SK-N-SH (cell line): ENCODE data around the gene GMCL1. TPM values are rescaled to one million over a fixed set of nuclear protein-coding genes. Genes with fewer than 3 reads are reported as not detected.

Experiments used
- CTCF ChIA-PET: fragments of 300-600, 350-600 bp; formaldehyde crosslinking; extraction: SDS; loops from one replicate; lab custom pipeline; 2021; lab: Yijun Ruan, JAX
- POLR2A ChIA-PET: fragments of 350-600 bp; sonication (Branson Sonifier 250); formaldehyde crosslinking; extraction: SDS; loops from one replicate; lab custom pipeline; 2020; ENCODE audit warnings: antibody characterized with exemption, inconsistent platforms; lab: Yijun Ruan, JAX
- DNase-seq: peaks from one replicate; pipeline ENCODE4 v3.0.0; 2012
- H2AFZ ChIP-seq: fragments of 200-600 bp; sonication (generic); 2 replicates; pipeline ENCODE4 v1.8.1; 2016; ENCODE audit warnings: antibody characterized with exemption, mild to moderate bottlenecking, low read depth
- H3F3A ChIP-seq: fragments of 200-600 bp; sonication (generic); replicated peaks from 2 replicates; pipeline ENCODE3; 2016; ENCODE audit warnings: antibody characterized with exemption, mild to moderate bottlenecking; ENCODE audit not compliant: insufficient read depth
- H3K27ac ChIP-seq, 2 experiments: fragments of 200-500 bp in 1 of 2; fragments of 200-600 bp in 1 of 2; sonication (Bioruptor generic) in 1 of 2; sonication (generic), shearing (Covaris generic) in 1 of 2; 2 replicates each; pipeline versions ENCODE4 v1.5.1 to v1.6.1; 2014 to 2016; ENCODE audit warnings: low read depth in 2 of 2, inconsistent platforms in 1 of 2, low read length in 1 of 2, mild to moderate bottlenecking in 1 of 2, mixed read lengths in 1 of 2
- H3K27me3 ChIP-seq: fragments of 200-600 bp; sonication (generic), shearing (Covaris generic); 2 replicates; pipeline ENCODE4 v1.6.1; 2016; ENCODE audit warnings: mixed run types; ENCODE audit not compliant: insufficient read depth
- H3K36me3 ChIP-seq, 2 experiments: fragments of 200-500 bp in 1 of 2; fragments of 200-600 bp in 1 of 2; sonication (Bioruptor generic) in 1 of 2; sonication (generic) in 1 of 2; replicated peaks in 1 of 2; 2 replicates each; pipeline versions ENCODE3 to v1.5.1; 2014 to 2016; ENCODE audit warnings: low read length in 1 of 2, mild to moderate bottlenecking in 1 of 2; ENCODE audit not compliant: insufficient read depth in 2 of 2, control insufficient read depth in 1 of 2
- H3K4me1 ChIP-seq, 2 experiments: fragments of 200-500 bp in 1 of 2; fragments of 200-600 bp in 1 of 2; sonication (Bioruptor generic) in 1 of 2; sonication (generic), shearing (Covaris generic) in 1 of 2; 2 replicates each; pipeline versions ENCODE4 v1.5.1 to v1.6.1; 2014 to 2016; ENCODE audit warnings: low read depth in 1 of 2, low read length in 1 of 2, mixed run types in 1 of 2; ENCODE audit not compliant: insufficient read depth in 2 of 2, control insufficient read depth in 1 of 2
- H3K4me2 ChIP-seq: fragments of 200-600 bp; sonication (generic), shearing (Covaris generic); 2 replicates; pipeline ENCODE4 v1.6.1; 2017; ENCODE audit warnings: mixed run types
- H3K4me3 ChIP-seq, 2 experiments: fragments of 200-500 bp in 1 of 2; fragments of 200-600 bp in 1 of 2; sonication (Bioruptor generic) in 1 of 2; sonication (generic), shearing (Covaris generic) in 1 of 2; 2 replicates each; pipeline versions ENCODE4 v1.5.1 to v1.8.1; 2014 to 2016; ENCODE audit warnings: low read depth in 2 of 2, inconsistent platforms in 1 of 2, low read length in 1 of 2, mild to moderate bottlenecking in 1 of 2, mixed read lengths in 1 of 2, moderate library complexity in 1 of 2
- H3K79me2 ChIP-seq: fragments of 200-600 bp; sonication (generic); 2 replicates; pipeline ENCODE4 v1.8.1; 2017; ENCODE audit warnings: mild to moderate bottlenecking; ENCODE audit not compliant: insufficient read depth
- H3K9ac ChIP-seq: fragments of 200-600 bp; sonication (generic); 2 replicates; pipeline ENCODE4 v1.6.1; 2017; ENCODE audit warnings: mixed run types
- H3K9me2 ChIP-seq: fragments of 200-600 bp; sonication (generic); 2 replicates; pipeline ENCODE4 v1.6.1; 2017; ENCODE audit warnings: mixed run types
- H3K9me3 ChIP-seq: fragments of 200-600 bp; sonication (generic); 2 replicates; pipeline ENCODE4 v1.6.1; 2017; ENCODE audit warnings: mixed run types, mild to moderate bottlenecking, moderate library complexity
- H4K20me1 ChIP-seq: fragments of 200-600 bp; sonication (generic); 2 replicates; pipeline ENCODE4 v1.6.1; 2017; ENCODE audit warnings: mild to moderate bottlenecking, mixed run types; ENCODE audit not compliant: insufficient read depth
- ELF1 ChIP-seq: IDR thresholded peaks from 2 replicates; pipeline ENCODE4 v1.4.0; 2012
- EP300 ChIP-seq, 2 experiments: IDR thresholded peaks; 2 replicates each; pipeline versions ENCODE4 v1.4.0 to v1.6.1; 2012; ENCODE audit warnings: borderline replicate concordance in 1 of 2, low read depth in 1 of 2, low read length in 1 of 2
- FOSL2 ChIP-seq: IDR thresholded peaks from 2 replicates; pipeline ENCODE4 v1.4.0; 2012; ENCODE audit warnings: low read depth, mild to moderate bottlenecking, moderate library complexity, borderline replicate concordance
- GATA2 ChIP-seq: sonication (generic); formaldehyde crosslinking; IDR thresholded peaks from 2 replicates; pipeline ENCODE4 v1.5.0; 2020; ENCODE audit warnings: mild to moderate bottlenecking, missing genetic modification reagents
- JUND ChIP-seq: IDR thresholded peaks from 2 replicates; pipeline ENCODE4 v1.4.0; 2012
- MAX ChIP-seq: IDR thresholded peaks from 2 replicates; pipeline ENCODE4 v1.4.0; 2012; ENCODE audit warnings: low read depth
- MEF2A ChIP-seq: IDR thresholded peaks from 2 replicates; pipeline ENCODE4 v1.4.0; 2012; ENCODE audit warnings: low read depth, borderline replicate concordance
- MXI1 ChIP-seq: IDR thresholded peaks from 2 replicates; pipeline ENCODE4 v1.6.1; 2012; ENCODE audit warnings: mild to moderate bottlenecking, low read depth, low read length, improper control_type of control experiment
- POLR2AphosphoS5 ChIP-seq: IDR thresholded peaks from 2 replicates; pipeline ENCODE4 v1.6.1; 2012; ENCODE audit warnings: low read depth, low read length
- RAD21 ChIP-seq: IDR thresholded peaks from 2 replicates; pipeline ENCODE4 v1.6.1; 2012; ENCODE audit warnings: mild to moderate bottlenecking, low read length
- RCOR1 ChIP-seq: fragments of 150-350 bp; IDR thresholded peaks from 2 replicates; pipeline ENCODE4 v1.6.1; 2017; ENCODE audit warnings: antibody characterized with exemption, low read length
- REST ChIP-seq: IDR thresholded peaks from 2 replicates; pipeline ENCODE4 v1.6.1; 2012; ENCODE audit warnings: mild to moderate bottlenecking, low read depth, low read length, moderate library complexity
- RFX5 ChIP-seq: IDR thresholded peaks from 2 replicates; pipeline ENCODE4 v1.6.1; 2012; ENCODE audit warnings: mild to moderate bottlenecking, improper control_type of control experiment, low read length
- RXRA ChIP-seq: IDR thresholded peaks from 2 replicates; pipeline ENCODE4 v1.4.0; 2012; ENCODE audit warnings: low read depth, mild to moderate bottlenecking, borderline replicate concordance
- SIN3A ChIP-seq: IDR thresholded peaks from 2 replicates; pipeline ENCODE4 v1.6.1; 2012; ENCODE audit warnings: low read depth, mild to moderate bottlenecking, low read length, moderate library complexity, borderline replicate concordance
- SMC3 ChIP-seq: IDR thresholded peaks from 2 replicates; pipeline ENCODE4 v1.6.1; 2012; ENCODE audit warnings: low read depth, low read length, improper control_type of control experiment
- TCF12 ChIP-seq: IDR thresholded peaks from 2 replicates; pipeline ENCODE4 v1.4.0; 2012
- TEAD4 ChIP-seq: IDR thresholded peaks from 2 replicates; pipeline ENCODE4 v1.4.0; 2012; ENCODE audit warnings: mild to moderate bottlenecking, borderline replicate concordance; ENCODE audit not compliant: insufficient read depth
- YY1 ChIP-seq: IDR thresholded peaks from 2 replicates; pipeline ENCODE4 v1.4.0; 2012; ENCODE audit warnings: low read depth, mild to moderate bottlenecking
- WGBS: methylation state at CpG from one replicate; pipeline ENCODE4 v1.1.6; 2017; ENCODE audit warnings: low lambda C conversion rate; 5-methylcytosine and 5-hydroxymethylcytosine counted together
- polyA plus RNA-seq, 3 experiments: library from polyadenylated mRNA; depleted of rRNA; stranded (reverse); fragments of >200 nt; gene quantifications; 2 replicates each; pipeline ENCODE4 v1.2.3, GENCODE V29; 2012
- TF ChIP-seq, protein P1 (sequence below): IDR thresholded peaks from 2 replicates; pipeline ENCODE4 v1.4.0; 2012; ENCODE audit warnings: low read depth, borderline replicate concordance
- TF ChIP-seq, protein P2 (sequence below): IDR thresholded peaks from 2 replicates; pipeline ENCODE4; 2012

The GMCL1 gene
- polyA plus RNA-seq, 1 of the 3 experiments (the other 2 are of a cell fraction): 6.2 TPM

DNA sequence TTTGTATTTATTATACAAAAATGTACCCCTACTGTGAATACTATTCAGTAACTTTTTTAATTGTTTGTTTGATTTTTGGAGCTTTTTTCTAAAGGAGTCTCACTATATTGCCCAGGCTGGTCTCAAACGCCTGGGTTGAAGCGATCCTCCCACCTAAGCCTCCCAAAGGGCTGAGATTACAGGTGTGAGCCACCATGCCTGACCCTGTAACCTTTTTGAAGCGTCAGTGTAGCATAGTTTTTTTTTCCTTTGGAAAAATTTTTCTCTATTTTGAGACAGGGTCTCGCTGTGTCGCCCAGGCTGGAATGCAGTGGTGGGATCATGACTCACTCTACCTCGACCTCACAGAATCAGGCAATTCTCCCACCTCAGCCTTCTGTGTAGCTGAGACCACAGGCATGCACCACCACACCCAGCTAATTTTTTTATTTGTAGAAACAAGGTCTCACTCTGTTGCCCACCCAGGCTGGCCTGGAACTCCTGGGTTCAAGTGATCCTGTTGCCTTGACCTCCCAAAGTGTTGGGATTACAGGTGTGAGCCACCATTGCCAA, 2.0 kb downstream of the GMCL1 start:
- no peak for DNase-seq
- ChIA-PET CTCF (interaction anchor here (1.1 to 2.0 kb wide), 2 partner anchors 14 to 107 kb away, joined by 3 to 10 read pairs; no protein-coding TSS in a partner anchor), POLR2A (no interaction called here)
- Histone ChIP-seq H3K79me2 (peaks cover 62% of the 10 kb centered on the region), H4K20me1 (no peaks in the 10 kb centered on the region), H3K9me2 (no peaks in the 10 kb centered on the region), H3F3A (peaks cover 7% of the 10 kb centered on the region), H3K4me3 (no peak overlapping the region), H3K9me3 (no peaks in the 10 kb centered on the region), H3K27ac (no peak overlapping the region), H3K27me3 (no peaks in the 10 kb centered on the region), H3K9ac (no peak overlapping the region), H3K4me1 (peaks cover 10 to 11% of the 10 kb centered on the region in 2 experiments), H3K4me2 (peak overlapping the region; percentile 83), H3K36me3 (peaks cover 4% of the 10 kb centered on the region in 2 experiments), H2AFZ (no peak overlapping the region)
- TF ChIP-seq REST: no peak
- TF ChIP-seq, protein P1, sequence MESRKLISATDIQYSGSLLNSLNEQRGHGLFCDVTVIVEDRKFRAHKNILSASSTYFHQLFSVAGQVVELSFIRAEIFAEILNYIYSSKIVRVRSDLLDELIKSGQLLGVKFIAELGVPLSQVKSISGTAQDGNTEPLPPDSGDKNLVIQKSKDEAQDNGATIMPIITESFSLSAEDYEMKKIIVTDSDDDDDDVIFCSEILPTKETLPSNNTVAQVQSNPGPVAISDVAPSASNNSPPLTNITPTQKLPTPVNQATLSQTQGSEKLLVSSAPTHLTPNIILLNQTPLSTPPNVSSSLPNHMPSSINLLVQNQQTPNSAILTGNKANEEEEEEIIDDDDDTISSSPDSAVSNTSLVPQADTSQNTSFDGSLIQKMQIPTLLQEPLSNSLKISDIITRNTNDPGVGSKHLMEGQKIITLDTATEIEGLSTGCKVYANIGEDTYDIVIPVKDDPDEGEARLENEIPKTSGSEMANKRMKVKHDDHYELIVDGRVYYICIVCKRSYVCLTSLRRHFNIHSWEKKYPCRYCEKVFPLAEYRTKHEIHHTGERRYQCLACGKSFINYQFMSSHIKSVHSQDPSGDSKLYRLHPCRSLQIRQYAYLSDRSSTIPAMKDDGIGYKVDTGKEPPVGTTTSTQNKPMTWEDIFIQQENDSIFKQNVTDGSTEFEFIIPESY: no peak
- no peak for TF ChIP-seq TEAD4
- TF ChIP-seq TCF12: no peak
- TF ChIP-seq RAD21: no peak
- no peak for TF ChIP-seq MXI1
- TF ChIP-seq GATA2 (CRISPR knock-in tag): no peak
- TF ChIP-seq POLR2AphosphoS5: no peak
- 89% methylated on average over 6 of the region's 6 CpGs for WGBS

DNA sequence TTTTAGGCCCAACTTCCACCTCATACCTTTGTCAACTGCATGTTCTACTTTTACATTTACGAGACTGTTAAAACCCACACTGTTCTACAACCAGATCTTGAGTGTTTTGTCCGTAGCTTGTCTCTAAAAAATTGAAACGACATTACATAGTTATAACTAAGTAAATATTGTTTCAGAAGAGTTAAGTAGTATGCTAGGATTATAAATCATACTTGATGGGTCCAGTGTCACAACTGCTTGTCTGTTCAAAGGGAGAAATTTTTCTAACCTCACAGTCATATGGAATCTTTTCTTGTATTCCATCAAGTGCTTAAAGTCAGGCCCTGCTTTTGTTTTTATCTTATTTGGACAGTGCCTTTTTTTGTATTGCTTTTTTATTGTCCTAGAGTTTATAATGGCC, 4.3 kb downstream of the GMCL1 start:
- CTCF ChIA-PET: interaction anchor here (0.9 to 1.4 kb wide), 2 partner anchors 17 to 113 kb away, joined by 3 read pairs; no protein-coding TSS in a partner anchor
- H3K27ac ChIP-seq: no peak overlapping the region
- TF ChIP-seq EP300 (IDR thresholded peaks at IDR 0.05; ENCODE audit: borderline replicate concordance in 1 of 2, low read depth in 1 of 2, low read length in 1 of 2): no peak
- TF ChIP-seq YY1: no peak
- TF ChIP-seq MAX: no peak
- no peak for TF ChIP-seq GATA2 (CRISPR knock-in tag)
- no peak for TF ChIP-seq FOSL2
- no peak for TF ChIP-seq RFX5
- no peak for TF ChIP-seq ELF1
- no peak for TF ChIP-seq SMC3
- TF ChIP-seq, protein P2, sequence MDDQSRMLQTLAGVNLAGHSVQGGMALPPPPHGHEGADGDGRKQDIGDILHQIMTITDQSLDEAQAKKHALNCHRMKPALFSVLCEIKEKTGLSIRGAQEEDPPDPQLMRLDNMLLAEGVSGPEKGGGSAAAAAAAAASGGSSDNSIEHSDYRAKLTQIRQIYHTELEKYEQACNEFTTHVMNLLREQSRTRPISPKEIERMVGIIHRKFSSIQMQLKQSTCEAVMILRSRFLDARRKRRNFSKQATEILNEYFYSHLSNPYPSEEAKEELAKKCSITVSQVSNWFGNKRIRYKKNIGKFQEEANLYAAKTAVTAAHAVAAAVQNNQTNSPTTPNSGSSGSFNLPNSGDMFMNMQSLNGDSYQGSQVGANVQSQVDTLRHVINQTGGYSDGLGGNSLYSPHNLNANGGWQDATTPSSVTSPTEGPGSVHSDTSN: no peak
- no peak for TF ChIP-seq RCOR1
- no peak for TF ChIP-seq RAD21
- TF ChIP-seq JUND: no peak
- TF ChIP-seq MEF2A: no peak
- TF ChIP-seq RXRA: no peak
- no peak for TF ChIP-seq SIN3A
- TF ChIP-seq, all 33 proteins: peak for 0
- Histone ChIP-seq H3K9me2 (no peaks in the 10 kb centered on the region), H3K36me3 (peaks cover 8 to 9% of the 10 kb centered on the region in 2 experiments), H4K20me1 (no peaks in the 10 kb centered on the region), H3K4me2 (no peak overlapping the region), H2AFZ (no peak overlapping the region), H3K4me3 (no peak overlapping the region), H3F3A (no peaks in the 10 kb centered on the region), H3K79me2 (peaks cover 71% of the 10 kb centered on the region), H3K9me3 (no peaks in the 10 kb centered on the region), H3K9ac (no peak overlapping the region), H3K27me3 (no peaks in the 10 kb centered on the region), H3K4me1 (peaks cover 10 to 11% of the 10 kb centered on the region in 2 experiments)
- no peak for DNase-seq
- WGBS: 89% methylated on average over 3 of the region's 3 CpGs
- POLR2A ChIA-PET: no interaction called here
